Heart left ventricle (tissue), 16 donors: ENCODE measurements around the gene PKNOX2. TPM values are rescaled to one million over a fixed set of nuclear protein-coding genes. Genes with fewer than 3 reads are reported as not detected.

ENCODE experiments used
- ATAC-seq, 4 donors: fragments of 200-7000 bp; cut with Tn5 transposase; one replicate each; pipeline ENCODE4 v1.9.1; 2020 to 2022; ENCODE audit warnings: moderate library complexity in 4 of 4, mild to moderate bottlenecking in 3 of 4, moderate number of reproducible peaks in 1 of 4
- DNase-seq, 5 donors: peaks; one replicate each; pipeline ENCODE4 v3.0.0-alpha.2; 2020
- H3K27ac ChIP-seq, 12 donors: fragments of 200-600 bp; sonication (generic) in 4 of 12; one replicate each; pipeline versions ENCODE4 v1.5.0 to v1.8.0; 2016 to 2022; ENCODE audit warnings: mild to moderate bottlenecking in 2 of 12
- H3K27me3 ChIP-seq, 9 donors: fragments of 200-600 bp; sonication (generic) in 2 of 9; one replicate each; pipeline versions ENCODE4 v1.5.1 to v1.8.0; 2016 to 2022; ENCODE audit warnings: mild to moderate bottlenecking in 3 of 9
- H3K36me3 ChIP-seq, 9 donors: fragments of 200-600 bp; sonication (generic) in 2 of 9; one replicate each; pipeline versions ENCODE4 v1.5.0 to v1.8.0; 2018 to 2022; ENCODE audit warnings: mild to moderate bottlenecking in 2 of 9
- H3K4me1 ChIP-seq, 12 donors: fragments of 200-600 bp; sonication (generic) in 4 of 12; one replicate each; pipeline versions ENCODE4 v1.5.0 to v1.8.0; 2016 to 2022; ENCODE audit warnings: mild to moderate bottlenecking in 3 of 12
- H3K4me3 ChIP-seq, 12 donors: fragments of 200-600 bp; sonication (generic) in 4 of 12; one replicate each; pipeline versions ENCODE4 v1.5.0 to v1.8.0; 2017 to 2022; ENCODE audit warnings: mild to moderate bottlenecking in 9 of 12, moderate library complexity in 4 of 12
- H3K9me3 ChIP-seq, 12 donors: fragments of 200-600 bp; sonication (generic) in 4 of 12; one replicate each; pipeline versions ENCODE4 v1.5.0 to v1.8.0; 2016 to 2022; ENCODE audit warnings: mild to moderate bottlenecking in 1 of 12
- POLR2A ChIP-seq, 2 donors: fragments of 450-650 bp; IDR thresholded peaks; one replicate each; pipeline ENCODE4 v1.6.1; 2017; ENCODE audit warnings: antibody characterized with exemption in 2 of 2, mild to moderate bottlenecking in 2 of 2, moderate library complexity in 2 of 2
- WGBS, 4 donors: extraction: QIAGEN DNeasy Blood & Tissue Kit in 2 of 4; methylation state at CpG; one replicate each; pipeline versions ENCODE4 v1.1.5 to v1.1.7; 2013 to 2018; 5-methylcytosine and 5-hydroxymethylcytosine counted together
- intact Hi-C, 10 donors: fragments of 100-400 bp; cut with DNase I; formaldehyde crosslinking; loops; one replicate each; pipeline versions ENCODE4 v1.11.1 to v1.14.2; 2022
- polyA plus RNA-seq, 2 donors: library from polyadenylated mRNA; stranded (reverse); fragments of 200-250 nt; gene quantifications; one replicate each; pipeline ENCODE4 v1.2.3, GENCODE V29; 2013
- total RNA-seq, 9 donors: library from RNA; depleted of rRNA in 2 of 9; stranded (reverse); fragments of >200 nt in 2 of 9; fragmentation: NEBNext Ultra II Directional in 3 of 9; extraction: Animal tissue kit (Norgen Biotek cat#: 25700) in 3 of 9; gene quantifications; one replicate each; pipeline versions ENCODE4 v1.1.0 to v1.2.4, GENCODE V29; 2016 to 2023
- TF ChIP-seq, protein P1 (sequence below), 12 donors: fragments of 200-600 bp; sonication (generic) in 4 of 12; IDR thresholded peaks; one replicate each; pipeline versions ENCODE4 v1.5.0 to v1.8.0; 2018 to 2022; ENCODE audit warnings: antibody characterized with exemption in 12 of 12, mild to moderate bottlenecking in 5 of 12
- donor health status: ischemic (EF 13 %, LVEDD 7.1; RV severe dilation, severe dysfunction).
- donor health status: healthy with polysubstance abuse.
- donor health status: DM: no; HTN: yes; CAD: no.
- donor health status: DM: no; HTN: no; CAD: no.
- donor health status: ischemic (EF 25% LVEDD 6.9; RV normal size, moderate dysfunction).
- donor health status: ischemic (EF 25% LVEDD 5.7; RV mildly dilated, moderate dysfunction).
- donor health status: healthy.
- donor health status: DM: yes; HTN: yes; CAD: no.
- donor health status: ischemic (EF 35%, LVEDD 5.7; RV mildly dilated, moderate dysfunction).
- donor health status: nonischemic (EF 11% LVEDD 7.7; RV severe dilation, severe dysfunction).
- donor health status: DM: yes; HTN: yes; CAD: no.
- donor health status: PGD.
- donor health status: ischemic (EF 29% LVEDD 5.4; RV normal size, mild dysfunction).
- donor health status: nonischemic (EF 23%, LVEDD 6.1; RV moderate dilation, normal function).

The PKNOX2 gene
- total and polyA plus RNA-seq, 11 donors, result 3.1 to 9.4 (median 4.5) TPM

DNA sequence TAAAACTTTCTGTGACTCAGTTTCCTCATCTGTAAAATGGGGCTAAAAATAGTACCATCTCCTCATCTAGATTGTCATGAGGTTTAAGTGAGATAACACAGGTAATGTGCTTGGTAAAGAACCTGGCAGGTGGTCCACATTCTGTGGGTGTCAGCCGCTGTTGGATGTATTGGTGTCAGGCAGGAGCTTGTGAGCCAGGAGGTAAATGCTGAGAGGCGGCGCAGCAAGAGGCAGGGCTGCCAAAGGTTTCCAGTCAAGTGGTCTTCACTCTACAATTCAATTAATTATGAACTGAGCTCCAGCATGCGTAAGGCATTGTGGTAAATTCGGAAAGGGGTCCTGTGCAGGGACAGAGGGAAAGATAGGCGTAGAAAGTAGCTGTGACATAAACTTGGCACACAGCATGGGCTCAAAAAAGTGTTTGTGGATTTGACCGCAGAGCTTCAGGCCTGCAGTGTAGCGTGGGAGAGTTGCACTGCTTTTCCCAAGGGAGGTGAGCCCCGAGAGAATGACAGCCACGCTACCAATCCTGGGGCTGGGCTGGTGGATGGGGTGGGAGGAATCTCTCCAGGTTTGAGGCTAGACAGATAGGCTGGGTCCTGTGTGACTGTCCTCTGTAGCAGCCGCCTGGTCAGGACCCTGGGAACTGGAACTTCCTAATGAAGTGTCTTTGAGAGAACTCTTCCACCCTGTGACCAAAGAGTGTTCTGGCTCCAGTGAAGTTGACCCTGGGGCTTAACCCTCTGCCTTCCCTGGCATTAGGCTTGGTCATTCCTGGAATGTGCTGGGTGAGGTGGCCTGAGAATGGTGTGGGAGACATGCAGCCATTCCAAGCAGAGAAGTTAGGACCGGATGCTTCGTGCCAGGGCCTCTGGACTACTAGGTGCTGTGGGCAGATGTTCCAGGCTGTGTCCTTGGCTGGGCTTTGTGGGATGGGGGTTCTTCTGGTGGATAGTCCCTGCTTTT lies 209.2 kb downstream of the PKNOX2 start:
- DNase-seq (peak in 4 of 5 donors; percentile 51 to 70 (median 58)), ATAC-seq (peak in 3 of 4 donors; percentile 25 to 35 (median 35))
- peak overlapping the region in 10 of 12 donors; percentile 14 to 77 (median 30) for H3K27ac ChIP-seq
- WGBS, 4 donors, result 51 to 71% (median 56%) methylated on average over 11 to 13 of the region's 13 CpGs
- no peak for TF ChIP-seq POLR2A (IDR thresholded peaks at IDR 0.05)
- H3K9me3 ChIP-seq, result no peaks in the 10 kb centered on the region
- H3K4me1 ChIP-seq, result peaks cover 0 to 56% (median 28%) of the 10 kb centered on the region in 12 donors
- H3K36me3 ChIP-seq, result no peaks in the 10 kb centered on the region
- H3K4me3 ChIP-seq, result no peak overlapping the region
- intact Hi-C loops, result loop anchor here in 1 of 10 donors (2.0 kb wide), 1 partner anchor 57 kb away; no protein-coding TSS in a partner anchor
- H3K27me3 ChIP-seq, result no peaks in the 10 kb centered on the region

DNA sequence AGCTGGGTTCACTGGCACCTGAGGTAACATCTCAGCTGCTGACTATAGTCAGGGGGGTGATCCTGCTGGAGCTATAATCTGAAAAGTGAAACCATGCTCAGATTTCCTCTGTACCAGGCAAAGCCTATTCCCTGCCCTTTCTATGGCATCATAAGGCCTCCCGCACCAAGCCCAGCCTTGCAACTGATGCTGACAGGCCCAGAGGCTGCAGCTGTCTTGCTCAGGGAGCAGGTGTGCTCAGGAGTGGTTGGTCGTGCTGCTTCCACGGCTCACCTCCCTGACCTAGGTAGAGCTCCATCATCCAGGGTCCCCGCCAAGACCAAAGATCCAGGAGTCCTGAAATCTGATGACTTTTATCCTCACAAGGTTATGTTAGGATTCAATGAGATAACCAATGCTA lies 209.8 kb downstream of the PKNOX2 start:
- peaks cover 0 to 50% (median 25%) of the 10 kb centered on the region in 12 donors for H3K4me1 ChIP-seq
- intact Hi-C loops, result loop anchor here in 1 of 10 donors (2.0 kb wide), 1 partner anchor 56 kb away; no protein-coding TSS in a partner anchor
- H3K27me3 ChIP-seq, result no peaks in the 10 kb centered on the region
- no peaks in the 10 kb centered on the region for H3K9me3 ChIP-seq
- 94 to 100% (median 94%) methylated on average over 4 of the region's 4 CpGs for WGBS, 4 donors
- TF ChIP-seq, protein P1, sequence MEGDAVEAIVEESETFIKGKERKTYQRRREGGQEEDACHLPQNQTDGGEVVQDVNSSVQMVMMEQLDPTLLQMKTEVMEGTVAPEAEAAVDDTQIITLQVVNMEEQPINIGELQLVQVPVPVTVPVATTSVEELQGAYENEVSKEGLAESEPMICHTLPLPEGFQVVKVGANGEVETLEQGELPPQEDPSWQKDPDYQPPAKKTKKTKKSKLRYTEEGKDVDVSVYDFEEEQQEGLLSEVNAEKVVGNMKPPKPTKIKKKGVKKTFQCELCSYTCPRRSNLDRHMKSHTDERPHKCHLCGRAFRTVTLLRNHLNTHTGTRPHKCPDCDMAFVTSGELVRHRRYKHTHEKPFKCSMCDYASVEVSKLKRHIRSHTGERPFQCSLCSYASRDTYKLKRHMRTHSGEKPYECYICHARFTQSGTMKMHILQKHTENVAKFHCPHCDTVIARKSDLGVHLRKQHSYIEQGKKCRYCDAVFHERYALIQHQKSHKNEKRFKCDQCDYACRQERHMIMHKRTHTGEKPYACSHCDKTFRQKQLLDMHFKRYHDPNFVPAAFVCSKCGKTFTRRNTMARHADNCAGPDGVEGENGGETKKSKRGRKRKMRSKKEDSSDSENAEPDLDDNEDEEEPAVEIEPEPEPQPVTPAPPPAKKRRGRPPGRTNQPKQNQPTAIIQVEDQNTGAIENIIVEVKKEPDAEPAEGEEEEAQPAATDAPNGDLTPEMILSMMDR (IDR thresholded peaks at IDR 0.05), result no peak
- no peak for TF ChIP-seq POLR2A (IDR thresholded peaks at IDR 0.05)
- no peak overlapping the region for H3K4me3 ChIP-seq
- DNase-seq (no peak), ATAC-seq (no peak)
- peak overlapping the region in 8 of 12 donors; percentile 14 to 77 (median 38) for H3K27ac ChIP-seq
- no peaks in the 10 kb centered on the region for H3K36me3 ChIP-seq

DNA sequence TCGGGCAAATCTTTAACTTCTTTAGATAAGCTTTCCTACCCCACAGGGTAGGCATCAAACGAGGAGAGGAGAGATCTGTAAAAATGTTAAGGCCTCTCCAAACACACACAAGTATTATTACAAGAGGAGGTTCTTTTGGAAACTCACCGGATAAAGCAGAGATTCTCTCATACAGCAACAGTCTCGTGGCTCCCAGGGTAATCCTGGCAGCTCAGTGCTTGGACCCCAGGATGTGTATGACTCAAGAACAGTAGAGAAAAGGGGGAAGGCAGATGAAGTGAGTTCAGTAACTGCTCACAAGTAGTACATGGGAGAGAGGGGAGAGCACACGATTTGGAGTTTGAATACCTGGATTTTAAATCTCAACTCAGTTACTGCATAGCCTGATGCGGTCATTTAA lies 210.6 kb downstream of the PKNOX2 start:
- H3K27ac ChIP-seq, result peak overlapping the region in 10 of 12 donors; percentile 29 to 81 (median 57)
- peaks cover 0 to 46% (median 25%) of the 10 kb centered on the region in 12 donors for H3K4me1 ChIP-seq
- ATAC-seq (no peak), DNase-seq (peak in 1 of 5 donors; percentile 16)
- no peak overlapping the region for H3K4me3 ChIP-seq
- intact Hi-C loops, result loop anchor here in 1 of 10 donors (2.0 kb wide), 1 partner anchor 56 kb away; no protein-coding TSS in a partner anchor
- 69 to 74% (median 70%) methylated on average over 6 of the region's 6 CpGs for WGBS, 4 donors
- no peak for TF ChIP-seq POLR2A (IDR thresholded peaks at IDR 0.05)
- TF ChIP-seq, protein P1 (IDR thresholded peaks at IDR 0.05), result no peak
- H3K9me3 ChIP-seq, result no peaks in the 10 kb centered on the region
- no peaks in the 10 kb centered on the region for H3K36me3 ChIP-seq
- no peaks in the 10 kb centered on the region for H3K27me3 ChIP-seq

DNA sequence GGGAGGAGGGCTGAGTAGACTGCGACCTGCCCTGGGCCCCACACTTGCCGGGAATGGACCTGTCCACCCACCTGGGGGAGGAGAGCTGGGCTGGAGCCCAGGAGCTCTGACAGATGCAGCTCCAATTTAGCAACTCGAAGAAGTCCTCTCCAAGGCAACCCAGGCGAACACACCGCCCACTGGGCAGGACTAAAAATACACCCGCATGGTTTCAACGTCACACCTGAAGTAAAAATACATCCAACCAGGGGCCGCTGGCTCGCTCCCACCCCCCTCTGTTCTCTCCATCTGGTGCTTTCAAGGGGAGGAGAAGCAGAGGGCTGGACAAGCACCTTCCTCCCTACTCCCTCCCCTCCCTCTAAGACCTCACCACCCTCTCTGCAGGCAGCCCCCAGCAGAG lies 211.6 kb downstream of the PKNOX2 start:
- intact Hi-C loops, result loop anchor here in 1 of 10 donors (2.0 kb wide), 1 partner anchor 29 kb away; no protein-coding TSS in a partner anchor
- Histone ChIP-seq H3K36me3 (no peaks in the 10 kb centered on the region), H3K27me3 (no peaks in the 10 kb centered on the region), H3K9me3 (no peaks in the 10 kb centered on the region), H3K4me3 (no peak overlapping the region), H3K4me1 (peaks cover 0 to 46% (median 25%) of the 10 kb centered on the region in 12 donors), H3K27ac (peak overlapping the region in 11 of 12 donors; percentile 3 to 81 (median 58))
- WGBS, 4 donors, result 35 to 47% (median 39%) methylated on average over 9 of the region's 9 CpGs
- DNase-seq (peak; percentile 77 to 92 (median 80)), ATAC-seq (peak; percentile 94 to 96 (median 94))
- TF ChIP-seq, protein P1 (IDR thresholded peaks at IDR 0.05), result peak in 2 of 12 donors; percentile 5 to 14
- TF ChIP-seq POLR2A (IDR thresholded peaks at IDR 0.05), result peak in 1 of 2 donors; percentile 50
